DOHH2 (cell line): ENCODE measurements around the gene NEU4.

Experiments used
- CTCF ChIP-seq: fragments of 200-600 bp; sonication (generic); IDR thresholded peaks from one replicate; pipeline ENCODE4 v1.5.1; 2014; ENCODE audit warnings: antibody characterized with exemption, mild to moderate bottlenecking, low read depth, low read length; ENCODE audit not compliant: poor library complexity, severe bottlenecking
- EZH2phosphoT487 ChIP-seq: fragments of 200-600 bp; sonication (generic); IDR thresholded peaks from 2 replicates; pipeline ENCODE4 v1.6.1; 2017; ENCODE audit warnings: borderline replicate concordance, mild to moderate bottlenecking, antibody characterized with exemption, low read length, moderate library complexity, mixed read lengths

- TF ChIP-seq CTCF (no peak), EZH2phosphoT487 (no peak)
These were observed 28.4 kb downstream of the NEU4 start for GRCh38 chr2:241837197-241837965.
